GM18909 (cell line): Measurements from ENCODE around the gene KSR2.

ENCODE experiments used
- ATAC-seq: cut with Tn5 transposase; IDR thresholded peaks from one replicate; pipeline ENCODE4 v1.9.1; 2021; ENCODE audit warnings: mild to moderate bottlenecking; ENCODE audit not compliant: unreplicated experiment, poor library complexity

The KSR2 gene

DNA sequence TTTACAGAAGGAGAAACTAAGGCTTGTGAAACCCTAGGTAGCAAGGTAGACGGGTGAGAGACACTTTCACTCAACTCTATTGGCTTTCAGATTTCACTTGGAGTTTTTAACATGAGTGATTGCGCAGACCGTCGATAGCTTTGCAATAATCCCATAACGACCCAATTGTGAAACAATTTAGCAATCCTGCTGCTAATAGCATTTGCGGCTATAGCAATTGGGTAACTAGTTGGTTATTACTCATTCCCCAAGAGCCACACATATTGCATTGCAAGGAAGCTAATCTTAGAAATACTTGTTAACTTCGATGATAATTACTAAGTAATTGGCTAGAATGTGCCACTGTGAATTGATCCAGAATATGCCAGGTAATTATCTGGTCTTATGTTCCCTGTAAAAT, 447.4 kb downstream of the KSR2 start:
- ATAC-seq, result no peak

DNA sequence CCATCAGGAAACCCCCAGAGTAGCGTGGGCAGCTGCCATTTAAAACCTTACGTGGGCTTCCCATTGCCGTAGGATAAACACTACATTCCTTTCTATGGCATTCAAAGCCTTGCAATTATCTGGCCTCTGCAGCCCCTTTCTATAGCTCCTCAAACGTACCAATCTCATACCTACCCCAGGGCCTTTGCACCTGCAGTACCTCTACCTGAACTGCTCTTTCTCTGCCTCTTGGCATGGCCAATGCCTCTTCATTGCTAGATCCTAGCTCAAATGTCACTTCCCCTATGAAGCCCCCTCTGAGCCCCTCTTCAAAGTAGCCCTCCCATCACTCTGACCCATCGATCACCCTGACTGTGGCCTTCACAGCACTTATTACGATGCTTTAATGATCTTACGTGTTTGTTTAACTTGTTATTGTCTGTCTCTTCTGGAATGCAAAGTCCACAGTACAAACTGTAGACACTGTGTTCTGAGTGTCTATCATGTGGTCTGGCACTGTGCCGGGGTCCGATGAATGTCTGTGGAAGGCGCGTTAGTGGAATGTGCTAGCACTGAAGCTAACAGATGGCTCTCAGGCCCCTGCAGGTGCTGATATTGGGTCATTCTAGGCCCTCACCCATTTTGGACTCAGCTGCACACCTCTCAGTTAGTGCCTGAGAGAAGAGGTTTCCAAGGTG, 450.1 kb downstream of the KSR2 start:
- ATAC-seq, result no peak

DNA sequence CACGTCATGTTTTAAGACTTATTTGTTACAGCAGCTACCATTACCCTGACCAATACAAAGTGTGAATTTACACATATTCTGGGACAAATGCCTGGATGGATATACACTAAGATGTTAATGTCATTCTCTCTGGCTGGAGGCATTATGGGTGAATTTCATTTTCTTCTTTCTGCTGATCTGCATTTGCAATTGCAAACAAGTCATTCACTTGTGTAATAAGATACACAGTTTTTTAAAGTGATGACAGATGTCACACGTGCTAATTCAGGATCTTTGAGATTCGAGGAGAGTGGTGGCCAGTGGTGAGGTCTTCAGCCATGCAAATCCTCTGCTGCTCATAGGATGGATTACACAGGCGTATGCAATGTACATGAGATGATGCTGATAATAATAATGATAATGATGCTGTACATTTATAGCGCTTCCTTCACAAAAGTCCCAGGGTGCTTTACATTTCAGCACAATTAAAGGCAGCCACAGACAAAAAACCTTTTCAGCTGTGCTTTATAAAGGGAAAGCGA, 451.5 kb downstream of the KSR2 start:
- no peak for ATAC-seq

DNA sequence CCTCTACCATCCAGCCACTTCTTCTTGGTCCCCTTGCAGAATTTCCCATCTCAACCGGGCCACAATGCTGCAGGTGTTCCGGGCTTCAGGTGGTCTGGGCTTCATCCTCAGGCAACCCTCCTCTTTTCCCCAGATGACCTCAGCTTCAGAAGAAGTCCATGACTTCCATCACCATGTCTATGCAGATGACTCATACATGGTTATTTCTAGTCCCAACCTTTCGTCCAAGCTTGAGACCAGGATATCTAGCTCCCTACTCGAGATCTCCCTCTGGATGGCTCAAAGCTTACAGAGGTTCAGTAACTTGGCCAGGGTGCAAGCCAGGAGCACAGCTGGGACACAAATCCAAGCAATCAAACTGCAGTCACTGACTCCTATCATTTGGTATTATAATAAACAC, 452.8 kb downstream of the KSR2 start:
- no peak for ATAC-seq

DNA sequence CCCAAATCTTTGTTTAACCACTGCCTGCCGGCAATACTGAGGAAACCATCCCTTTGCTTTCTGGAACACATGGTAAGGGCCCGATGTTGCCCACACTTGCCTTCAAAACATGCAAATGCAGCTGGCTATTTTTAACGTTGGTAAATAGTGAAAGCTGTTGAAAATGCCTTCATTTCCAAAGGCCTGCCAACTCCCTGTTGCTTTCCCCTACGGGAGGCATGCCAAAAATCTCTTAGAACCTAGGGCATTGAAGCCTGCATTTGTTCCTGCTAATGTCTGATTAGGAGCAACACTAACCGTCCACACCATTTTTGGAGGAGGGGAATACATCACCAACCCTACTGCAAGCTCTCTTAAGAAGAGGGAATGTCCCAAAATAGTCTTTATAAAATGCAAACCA, 454.8 kb downstream of the KSR2 start:
- no peak for ATAC-seq

DNA sequence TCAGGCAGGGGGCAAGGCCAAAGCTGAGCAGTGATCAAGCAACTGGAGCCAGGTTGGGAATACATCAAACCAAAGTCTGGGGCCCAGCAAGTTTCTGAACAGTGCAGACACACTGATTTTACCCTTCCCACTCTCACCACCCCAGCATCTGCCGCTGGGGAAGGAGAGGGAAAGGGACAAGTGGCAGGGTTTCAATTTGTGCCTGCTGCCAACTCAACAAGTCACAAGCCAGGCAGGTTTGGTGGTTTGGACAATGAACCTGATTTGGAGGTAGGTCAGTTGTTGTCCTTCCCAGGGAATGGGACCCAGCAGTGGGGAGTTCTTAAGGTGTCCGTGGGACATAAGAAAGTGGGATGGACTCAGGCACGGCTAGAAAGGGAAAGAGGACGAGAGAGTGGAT, 455.4 kb downstream of the KSR2 start:
- ATAC-seq, result no peak

DNA sequence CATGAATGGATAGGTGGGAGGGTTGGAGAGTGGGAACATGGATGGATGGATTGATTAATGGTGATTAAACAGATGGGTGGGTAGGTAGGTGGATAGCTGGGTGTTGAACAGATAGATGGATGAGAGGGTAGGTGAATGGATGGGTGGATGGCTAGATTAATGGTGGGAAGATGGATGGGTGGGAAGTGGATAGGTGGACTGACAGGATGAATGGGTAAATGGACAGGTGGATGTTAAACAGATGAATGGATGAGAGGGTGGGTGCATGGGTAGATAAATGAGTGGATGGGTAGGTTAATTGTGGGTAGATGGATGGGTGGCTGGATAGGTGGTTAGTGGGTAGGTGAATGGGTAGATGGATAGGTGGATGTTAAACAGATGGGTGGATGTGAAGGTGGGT, 460.3 kb downstream of the KSR2 start:
- no peak for ATAC-seq

DNA sequence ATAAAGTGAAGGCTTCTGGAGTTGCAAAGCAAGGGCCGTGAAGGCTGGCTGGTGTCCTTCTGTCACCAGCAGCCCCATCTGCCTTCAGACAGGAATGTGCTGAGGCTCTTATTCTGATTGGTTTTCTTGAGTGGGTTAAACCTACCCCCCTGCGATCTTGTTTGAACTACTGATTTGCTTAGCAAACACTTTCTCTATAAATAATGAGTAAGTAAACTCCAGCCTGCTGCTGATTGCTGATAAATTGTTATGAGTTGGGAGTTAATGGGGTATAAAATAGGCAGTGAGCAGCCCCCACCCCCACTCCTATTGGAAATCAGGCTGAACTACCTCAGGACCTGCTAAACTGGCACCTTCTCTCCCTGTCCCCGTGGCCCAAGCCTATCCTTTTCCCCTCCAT, 461.2 kb downstream of the KSR2 start:
- no peak for ATAC-seq

DNA sequence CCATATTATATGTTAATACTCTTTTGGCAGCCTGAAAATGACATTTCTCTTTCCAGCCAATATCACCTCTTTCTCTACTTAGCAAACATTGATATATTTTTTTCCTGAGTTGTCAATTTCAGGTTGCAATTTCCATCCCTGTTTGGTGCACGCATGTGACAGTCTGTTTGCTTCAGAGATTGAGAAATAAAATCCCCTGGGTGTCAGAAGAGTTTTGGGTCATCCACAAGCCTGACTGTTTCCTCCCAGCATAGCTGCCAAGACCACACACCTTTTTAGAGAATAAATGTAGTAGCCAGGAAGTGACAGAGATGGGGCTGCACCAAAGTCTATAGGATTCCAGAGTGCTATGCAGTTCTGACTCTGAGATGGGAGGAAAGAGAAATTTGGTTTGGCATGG, 462.5 kb downstream of the KSR2 start:
- no peak for ATAC-seq

DNA sequence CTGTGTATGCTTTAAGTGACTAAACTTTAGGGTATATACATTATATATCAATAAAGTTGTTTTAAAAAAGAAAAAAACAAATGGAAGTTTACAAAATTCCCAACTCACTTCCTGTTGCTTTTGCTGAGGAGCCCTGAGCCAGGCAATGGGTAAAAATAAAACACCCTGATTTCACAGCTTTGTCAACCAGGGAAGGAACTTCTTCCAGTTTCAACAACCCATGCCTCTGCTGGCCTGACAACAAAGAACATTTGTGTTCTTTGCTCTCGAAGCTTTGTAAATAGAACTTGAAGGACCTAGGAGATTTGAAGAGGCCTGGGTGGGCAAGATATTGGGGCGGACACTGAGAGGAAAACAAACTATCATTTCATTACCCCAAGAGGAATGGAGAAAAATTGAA, 466.2 kb downstream of the KSR2 start:
- no peak for ATAC-seq

DNA sequence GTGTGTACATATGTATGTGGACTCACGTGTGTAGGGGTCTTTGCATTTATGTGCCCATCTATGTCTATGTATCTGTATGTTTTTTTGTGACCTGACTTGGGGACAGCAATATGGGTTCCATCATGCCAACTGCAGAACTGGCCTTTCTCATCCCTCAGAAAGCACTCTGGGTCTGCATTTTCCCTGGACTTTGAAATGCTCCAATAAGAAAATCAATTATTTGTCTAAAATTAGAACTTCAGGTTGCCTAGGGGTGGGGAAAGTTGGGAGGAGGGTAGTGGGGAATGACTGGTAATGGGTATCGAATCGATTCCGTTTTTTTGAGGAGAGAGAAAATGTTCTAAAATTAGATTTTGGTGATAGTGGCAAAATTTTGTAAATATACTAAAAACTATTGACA, 466.6 kb downstream of the KSR2 start:
- no peak for ATAC-seq

DNA sequence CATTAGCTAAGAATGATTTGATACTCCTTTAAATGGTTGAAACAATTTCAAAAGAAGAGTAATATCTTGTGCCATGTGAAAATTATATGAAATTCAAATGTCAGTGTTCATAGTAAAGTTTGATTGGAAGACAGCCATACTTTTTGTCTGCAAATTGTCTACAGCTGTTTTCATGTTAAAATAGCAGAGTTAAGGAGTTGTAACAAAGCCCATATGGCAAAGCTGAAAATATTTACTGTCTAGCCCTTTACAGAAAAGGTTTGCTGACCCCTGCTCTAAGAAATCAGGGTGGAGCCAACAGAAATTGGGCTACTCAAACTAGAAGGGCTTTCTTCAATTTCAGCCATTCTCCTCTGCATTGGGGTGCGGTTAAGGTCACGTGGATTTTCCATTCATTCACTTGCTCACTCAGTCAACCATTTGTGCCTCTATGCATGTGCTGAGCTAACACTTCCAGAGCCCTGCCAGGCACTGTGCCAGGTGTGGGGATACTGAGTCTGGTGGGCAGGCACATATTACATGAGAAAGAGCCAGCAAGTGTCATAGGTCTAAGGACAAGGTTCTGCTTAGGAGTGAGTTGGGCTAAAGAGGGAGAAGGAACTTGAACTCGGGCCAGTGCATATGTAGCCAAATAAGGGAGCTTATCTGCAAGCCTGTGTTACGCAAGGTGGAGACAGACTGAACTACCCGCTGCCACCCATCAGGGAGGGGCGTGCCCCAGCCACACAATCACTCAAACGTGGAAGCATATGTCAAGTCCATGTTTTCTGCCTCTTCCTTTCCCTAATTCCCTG, 467.5 kb downstream of the KSR2 start:
- no peak for ATAC-seq

DNA sequence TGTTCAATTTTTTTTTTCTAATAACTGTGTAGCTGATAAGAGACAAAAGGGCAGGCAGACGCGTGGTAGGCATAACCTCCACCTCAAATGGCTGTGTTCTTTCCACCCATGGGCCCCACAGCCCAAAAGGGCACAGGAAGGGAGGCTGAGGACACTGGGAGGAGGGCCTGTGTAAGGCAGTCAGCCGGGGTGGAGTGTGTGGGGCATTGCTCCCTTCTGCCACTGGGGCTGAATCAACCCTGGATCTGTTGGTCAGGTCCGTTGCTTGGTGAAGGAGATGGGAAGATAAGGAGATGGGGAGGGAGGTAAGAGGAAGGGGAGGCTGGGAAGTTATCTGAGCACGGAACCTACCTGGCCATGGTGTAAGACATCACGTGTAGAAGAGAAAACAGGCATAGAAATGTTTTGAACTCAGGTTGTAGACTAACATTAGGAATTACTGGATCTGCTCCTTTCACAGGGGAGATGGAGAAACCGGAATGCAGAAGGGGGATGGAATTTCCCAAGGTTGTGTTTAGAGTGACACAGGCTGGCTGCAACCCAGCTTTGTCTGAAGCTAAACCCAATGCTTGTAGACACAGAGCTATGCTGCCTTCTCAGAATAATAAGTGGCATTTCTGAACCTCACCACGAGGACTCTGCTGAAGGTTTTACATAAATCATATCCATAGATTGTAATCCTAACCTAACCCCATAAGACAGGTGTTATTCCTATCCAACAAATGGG, 468.9 kb downstream of the KSR2 start:
- no peak for ATAC-seq

DNA sequence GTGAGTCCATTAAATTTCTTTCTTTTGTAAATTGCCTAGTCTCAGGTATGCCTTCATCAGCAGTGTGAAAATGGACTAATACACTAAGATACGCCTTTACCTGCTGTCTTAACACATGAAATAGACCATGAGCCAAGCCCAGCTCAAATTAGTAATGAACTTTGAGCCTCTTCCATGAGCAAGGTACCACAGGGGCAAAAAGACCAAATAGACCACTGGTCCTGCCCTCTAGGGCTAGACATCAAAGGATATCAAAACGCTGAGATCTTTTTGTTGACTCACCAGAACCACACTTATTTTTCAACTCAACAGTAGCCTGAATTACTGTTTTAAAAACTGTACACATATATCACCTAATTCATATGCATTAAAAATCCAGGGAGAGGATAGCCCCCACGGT, 469.9 kb downstream of the KSR2 start:
- no peak for ATAC-seq

DNA sequence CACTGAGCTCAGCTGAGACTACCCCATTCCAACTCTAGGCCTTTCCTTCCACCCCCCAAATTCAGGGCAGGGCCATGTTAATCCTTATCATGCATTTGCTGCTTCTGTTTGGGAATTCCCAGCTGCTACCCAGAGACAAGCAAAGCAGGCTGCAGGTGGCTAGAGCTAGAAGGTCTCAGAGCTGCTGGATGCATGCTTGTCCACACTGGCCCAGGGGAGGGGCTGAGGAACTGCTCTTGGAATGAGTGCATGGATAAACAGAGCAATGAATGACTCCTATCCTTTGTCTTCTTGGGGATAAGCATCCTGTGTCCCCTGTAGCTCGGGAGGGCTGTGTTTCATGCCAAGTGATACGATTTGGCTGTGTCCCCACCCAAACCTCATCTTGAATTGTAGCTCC, 470.5 kb downstream of the KSR2 start:
- no peak for ATAC-seq

DNA sequence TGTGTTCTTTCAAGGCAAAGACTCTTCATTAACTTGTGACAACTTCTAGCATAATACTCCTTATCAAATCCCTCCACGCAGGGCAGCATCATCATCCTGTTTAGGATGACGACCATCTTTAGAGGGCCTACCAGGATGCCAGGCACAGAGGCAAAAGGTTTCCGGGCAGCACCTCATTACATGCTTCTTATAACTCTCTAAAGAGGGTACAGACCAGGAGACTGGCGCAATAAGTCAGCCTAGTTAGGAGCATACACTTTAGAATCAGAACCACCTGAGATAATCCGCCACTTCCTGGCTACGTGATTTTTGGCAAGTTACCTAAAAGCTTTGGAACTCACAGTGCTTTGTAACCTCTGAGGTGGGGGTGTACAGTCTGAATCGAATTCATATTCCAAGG, 471.4 kb downstream of the KSR2 start:
- ATAC-seq, result no peak

DNA sequence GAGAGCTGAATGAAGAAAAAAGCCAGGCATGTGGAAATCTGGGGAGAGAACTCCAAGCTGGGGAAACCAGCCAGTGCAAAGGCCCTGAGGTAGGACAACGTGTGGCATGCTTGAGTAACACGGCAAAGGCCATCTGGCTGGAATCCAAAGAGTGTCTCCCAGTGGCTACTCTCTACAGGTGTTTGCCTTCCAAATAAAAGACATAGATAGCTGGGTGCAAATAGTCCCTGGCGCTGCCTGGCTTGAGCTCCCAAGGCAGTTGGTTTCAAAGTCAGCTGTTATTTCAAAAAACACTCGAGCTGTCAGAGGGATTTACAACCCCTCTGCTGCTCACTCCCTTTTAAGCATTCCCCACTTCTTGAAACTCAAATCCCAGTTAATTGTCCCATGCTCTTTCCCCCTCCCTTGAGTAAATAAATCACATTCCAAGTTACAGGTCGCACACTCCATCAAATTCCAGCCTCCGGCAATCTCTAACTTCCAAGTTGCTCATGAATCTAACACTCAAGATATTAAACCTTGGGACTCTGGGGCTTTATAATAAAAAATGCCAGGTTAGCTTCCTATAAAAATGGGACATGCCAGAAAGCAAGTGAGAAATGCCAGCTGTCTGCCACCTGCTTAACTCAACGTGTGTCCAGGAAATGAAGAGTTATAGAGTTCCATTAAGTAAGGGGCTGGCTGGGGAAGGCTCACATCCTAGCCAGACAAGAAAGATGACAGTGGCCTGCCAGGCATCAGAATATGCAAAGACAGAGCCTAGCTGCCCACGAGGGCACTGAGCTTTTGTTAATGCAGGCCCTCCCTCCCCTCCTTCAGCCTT, 473.7 kb downstream of the KSR2 start:
- no peak for ATAC-seq

DNA sequence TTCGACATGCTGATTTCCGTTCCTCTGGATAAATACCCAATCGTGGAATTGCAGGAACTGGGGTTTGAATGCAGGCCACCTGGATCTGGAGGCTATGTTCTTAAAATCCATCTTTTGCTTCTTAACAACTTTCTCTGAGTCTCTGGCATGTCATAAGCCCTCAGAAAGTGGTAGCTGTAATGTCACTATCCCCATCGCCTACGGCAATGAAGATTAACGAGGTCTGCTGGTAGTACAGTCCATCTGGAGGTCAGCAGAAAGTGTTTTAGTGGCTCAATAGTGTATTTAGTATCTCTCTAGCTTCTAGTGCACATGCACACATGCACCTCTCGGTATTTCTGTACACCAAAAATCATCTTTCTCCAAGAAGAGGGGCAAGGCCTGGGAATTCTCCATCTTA, 477.1 kb downstream of the KSR2 start:
- no peak for ATAC-seq

DNA sequence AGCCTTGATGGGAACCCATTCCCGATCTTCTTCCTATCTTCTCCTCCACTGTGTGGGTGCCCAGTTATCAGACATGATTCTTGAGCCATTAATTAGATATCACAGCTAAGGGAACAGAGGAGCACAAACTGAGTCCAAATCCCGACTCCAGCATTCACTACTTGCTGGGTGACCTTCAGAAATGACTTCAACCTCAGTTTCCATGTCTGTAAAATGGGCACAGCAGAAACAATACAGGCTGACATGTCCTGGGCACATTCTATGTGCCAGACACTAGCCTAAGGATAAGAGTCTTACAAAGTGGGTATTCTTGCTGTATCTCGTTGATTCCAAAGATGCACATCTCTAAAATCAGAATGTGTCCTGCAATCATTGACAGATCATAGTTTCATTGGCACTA, 478.7 kb downstream of the KSR2 start:
- no peak for ATAC-seq

DNA sequence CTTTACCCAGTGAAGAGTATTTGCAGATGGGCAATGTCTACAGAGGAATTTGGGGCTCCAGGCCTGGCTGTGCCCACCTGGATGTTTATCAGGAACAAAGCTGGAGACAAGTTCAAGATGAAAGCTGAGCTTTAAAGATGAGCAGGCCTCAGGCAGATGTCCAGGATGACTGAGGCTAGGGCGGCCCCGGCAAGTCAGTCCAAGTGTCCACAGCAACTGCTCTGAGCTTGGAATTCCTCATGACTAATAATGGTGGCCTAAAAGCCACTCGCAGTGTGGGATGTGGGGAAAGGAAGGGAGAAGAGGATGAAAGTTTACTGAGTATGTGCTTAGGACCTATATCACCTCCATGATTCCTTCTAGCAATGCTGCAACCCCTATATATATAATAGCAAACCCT, 479.1 kb downstream of the KSR2 start:
- no peak for ATAC-seq
